H1 (cell line): ENCODE measurements around the gene VSIG10L2. TPM values are rescaled to one million over a fixed set of nuclear protein-coding genes. Genes with fewer than 3 reads are reported as not detected.

Source experiments
- CBX5 ChIP-seq: fragments of 300-800, 300-1000 bp; sonication (generic); IDR thresholded peaks from 2 replicates; pipeline ENCODE4 v1.7.1; 2016; ENCODE audit warnings: antibody characterized with exemption, low read length, low read depth
- RFX5 ChIP-seq: IDR thresholded peaks from 2 replicates; pipeline ENCODE4 v1.6.1; 2011; ENCODE audit warnings: low read depth, low read length, improper control_type of control experiment, borderline replicate concordance
- SIX5 ChIP-seq: IDR thresholded peaks from 2 replicates; pipeline ENCODE4 v1.6.1; 2011; ENCODE audit warnings: mild to moderate bottlenecking, low read depth, low read length
- TAF1 ChIP-seq: IDR thresholded peaks from 2 replicates; pipeline ENCODE4 v1.6.1; 2011; ENCODE audit warnings: mild to moderate bottlenecking, low read depth, low read length
- polyA plus RNA-seq, 7 experiments: library from polyadenylated mRNA; depleted of rRNA in 3 of 7; stranded (reverse) in 5 of 7; unstranded in 2 of 7; fragments of >200 nt in 5 of 7; fragments of 200-250 nt in 2 of 7; gene quantifications; 1 replicate in 5 of 7; 2 replicates in 1 of 7; 4 replicates in 1 of 7; pipeline versions ENCODE4 v1.2.1 to v1.2.3, GENCODE V29; 2011 to 2013; ENCODE audit warnings: missing spikeins in 2 of 7, mixed read lengths in 2 of 7
- total RNA-seq: library from RNA; stranded (reverse); fragmentation: NEBNext Ultra II Directional; extraction: Animal tissue kit (Norgen Biotek cat#: 25700); gene quantifications from 2 replicates; pipeline ENCODE4 v1.2.1, GENCODE V29; 2021
- TF ChIP-seq, protein P1 (sequence below): IDR thresholded peaks from 2 replicates; pipeline ENCODE4 v1.6.1; 2011; ENCODE audit warnings: low read depth, mild to moderate bottlenecking, low read length; ENCODE audit not compliant: insufficient read depth
- TF ChIP-seq, protein P2 (sequence below): fragments of 300-600 bp; sonication (generic); IDR thresholded peaks from 2 replicates; pipeline ENCODE4 v1.7.1; 2012; ENCODE audit warnings: low read length, moderate library complexity, mild to moderate bottlenecking, inconsistent platforms; ENCODE audit not compliant: insufficient replicate concordance

VSIG10L2 gene
- total and polyA plus RNA-seq, 2 of the 8 experiments (the other 6 are each of a cell fraction or from before 2014, with no cell fraction given), result not detected

DNA sequence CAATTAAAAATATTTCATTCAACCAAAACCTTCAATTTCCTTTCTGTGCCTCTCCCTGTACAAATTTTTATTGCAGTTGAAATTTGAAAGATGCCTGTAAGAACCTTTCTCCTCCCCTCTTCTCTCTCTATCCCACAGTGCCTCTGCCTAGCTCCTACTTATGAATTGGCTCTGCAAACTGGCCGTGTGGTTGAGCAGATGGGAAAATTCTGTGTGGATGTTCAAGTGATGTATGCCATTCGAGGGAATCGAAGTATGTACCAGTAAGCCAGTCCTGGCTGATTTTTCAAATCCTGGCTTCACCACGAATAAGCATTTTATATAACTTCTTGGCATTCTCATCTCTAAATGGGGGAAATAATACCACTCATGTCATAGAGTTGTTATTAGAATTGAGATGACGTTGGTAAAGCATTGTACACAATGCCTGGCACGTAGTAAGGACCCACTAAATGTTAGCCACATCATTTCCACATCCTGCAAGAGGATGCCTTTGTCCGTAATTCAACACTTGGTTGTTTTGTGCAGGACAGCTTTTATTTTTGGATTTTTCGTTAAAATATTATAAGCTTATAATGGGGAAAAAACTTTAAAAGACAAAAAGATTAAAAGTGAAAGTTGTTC lies 35.5 kb upstream of the VSIG10L2 start (continued):
- TF ChIP-seq SIX5, result no peak
- TF ChIP-seq RFX5, result no peak
- no peak for TF ChIP-seq CBX5
- TF ChIP-seq, protein P1, sequence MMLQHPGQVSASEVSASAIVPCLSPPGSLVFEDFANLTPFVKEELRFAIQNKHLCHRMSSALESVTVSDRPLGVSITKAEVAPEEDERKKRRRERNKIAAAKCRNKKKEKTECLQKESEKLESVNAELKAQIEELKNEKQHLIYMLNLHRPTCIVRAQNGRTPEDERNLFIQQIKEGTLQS, result no peak
- TF ChIP-seq, protein P2, sequence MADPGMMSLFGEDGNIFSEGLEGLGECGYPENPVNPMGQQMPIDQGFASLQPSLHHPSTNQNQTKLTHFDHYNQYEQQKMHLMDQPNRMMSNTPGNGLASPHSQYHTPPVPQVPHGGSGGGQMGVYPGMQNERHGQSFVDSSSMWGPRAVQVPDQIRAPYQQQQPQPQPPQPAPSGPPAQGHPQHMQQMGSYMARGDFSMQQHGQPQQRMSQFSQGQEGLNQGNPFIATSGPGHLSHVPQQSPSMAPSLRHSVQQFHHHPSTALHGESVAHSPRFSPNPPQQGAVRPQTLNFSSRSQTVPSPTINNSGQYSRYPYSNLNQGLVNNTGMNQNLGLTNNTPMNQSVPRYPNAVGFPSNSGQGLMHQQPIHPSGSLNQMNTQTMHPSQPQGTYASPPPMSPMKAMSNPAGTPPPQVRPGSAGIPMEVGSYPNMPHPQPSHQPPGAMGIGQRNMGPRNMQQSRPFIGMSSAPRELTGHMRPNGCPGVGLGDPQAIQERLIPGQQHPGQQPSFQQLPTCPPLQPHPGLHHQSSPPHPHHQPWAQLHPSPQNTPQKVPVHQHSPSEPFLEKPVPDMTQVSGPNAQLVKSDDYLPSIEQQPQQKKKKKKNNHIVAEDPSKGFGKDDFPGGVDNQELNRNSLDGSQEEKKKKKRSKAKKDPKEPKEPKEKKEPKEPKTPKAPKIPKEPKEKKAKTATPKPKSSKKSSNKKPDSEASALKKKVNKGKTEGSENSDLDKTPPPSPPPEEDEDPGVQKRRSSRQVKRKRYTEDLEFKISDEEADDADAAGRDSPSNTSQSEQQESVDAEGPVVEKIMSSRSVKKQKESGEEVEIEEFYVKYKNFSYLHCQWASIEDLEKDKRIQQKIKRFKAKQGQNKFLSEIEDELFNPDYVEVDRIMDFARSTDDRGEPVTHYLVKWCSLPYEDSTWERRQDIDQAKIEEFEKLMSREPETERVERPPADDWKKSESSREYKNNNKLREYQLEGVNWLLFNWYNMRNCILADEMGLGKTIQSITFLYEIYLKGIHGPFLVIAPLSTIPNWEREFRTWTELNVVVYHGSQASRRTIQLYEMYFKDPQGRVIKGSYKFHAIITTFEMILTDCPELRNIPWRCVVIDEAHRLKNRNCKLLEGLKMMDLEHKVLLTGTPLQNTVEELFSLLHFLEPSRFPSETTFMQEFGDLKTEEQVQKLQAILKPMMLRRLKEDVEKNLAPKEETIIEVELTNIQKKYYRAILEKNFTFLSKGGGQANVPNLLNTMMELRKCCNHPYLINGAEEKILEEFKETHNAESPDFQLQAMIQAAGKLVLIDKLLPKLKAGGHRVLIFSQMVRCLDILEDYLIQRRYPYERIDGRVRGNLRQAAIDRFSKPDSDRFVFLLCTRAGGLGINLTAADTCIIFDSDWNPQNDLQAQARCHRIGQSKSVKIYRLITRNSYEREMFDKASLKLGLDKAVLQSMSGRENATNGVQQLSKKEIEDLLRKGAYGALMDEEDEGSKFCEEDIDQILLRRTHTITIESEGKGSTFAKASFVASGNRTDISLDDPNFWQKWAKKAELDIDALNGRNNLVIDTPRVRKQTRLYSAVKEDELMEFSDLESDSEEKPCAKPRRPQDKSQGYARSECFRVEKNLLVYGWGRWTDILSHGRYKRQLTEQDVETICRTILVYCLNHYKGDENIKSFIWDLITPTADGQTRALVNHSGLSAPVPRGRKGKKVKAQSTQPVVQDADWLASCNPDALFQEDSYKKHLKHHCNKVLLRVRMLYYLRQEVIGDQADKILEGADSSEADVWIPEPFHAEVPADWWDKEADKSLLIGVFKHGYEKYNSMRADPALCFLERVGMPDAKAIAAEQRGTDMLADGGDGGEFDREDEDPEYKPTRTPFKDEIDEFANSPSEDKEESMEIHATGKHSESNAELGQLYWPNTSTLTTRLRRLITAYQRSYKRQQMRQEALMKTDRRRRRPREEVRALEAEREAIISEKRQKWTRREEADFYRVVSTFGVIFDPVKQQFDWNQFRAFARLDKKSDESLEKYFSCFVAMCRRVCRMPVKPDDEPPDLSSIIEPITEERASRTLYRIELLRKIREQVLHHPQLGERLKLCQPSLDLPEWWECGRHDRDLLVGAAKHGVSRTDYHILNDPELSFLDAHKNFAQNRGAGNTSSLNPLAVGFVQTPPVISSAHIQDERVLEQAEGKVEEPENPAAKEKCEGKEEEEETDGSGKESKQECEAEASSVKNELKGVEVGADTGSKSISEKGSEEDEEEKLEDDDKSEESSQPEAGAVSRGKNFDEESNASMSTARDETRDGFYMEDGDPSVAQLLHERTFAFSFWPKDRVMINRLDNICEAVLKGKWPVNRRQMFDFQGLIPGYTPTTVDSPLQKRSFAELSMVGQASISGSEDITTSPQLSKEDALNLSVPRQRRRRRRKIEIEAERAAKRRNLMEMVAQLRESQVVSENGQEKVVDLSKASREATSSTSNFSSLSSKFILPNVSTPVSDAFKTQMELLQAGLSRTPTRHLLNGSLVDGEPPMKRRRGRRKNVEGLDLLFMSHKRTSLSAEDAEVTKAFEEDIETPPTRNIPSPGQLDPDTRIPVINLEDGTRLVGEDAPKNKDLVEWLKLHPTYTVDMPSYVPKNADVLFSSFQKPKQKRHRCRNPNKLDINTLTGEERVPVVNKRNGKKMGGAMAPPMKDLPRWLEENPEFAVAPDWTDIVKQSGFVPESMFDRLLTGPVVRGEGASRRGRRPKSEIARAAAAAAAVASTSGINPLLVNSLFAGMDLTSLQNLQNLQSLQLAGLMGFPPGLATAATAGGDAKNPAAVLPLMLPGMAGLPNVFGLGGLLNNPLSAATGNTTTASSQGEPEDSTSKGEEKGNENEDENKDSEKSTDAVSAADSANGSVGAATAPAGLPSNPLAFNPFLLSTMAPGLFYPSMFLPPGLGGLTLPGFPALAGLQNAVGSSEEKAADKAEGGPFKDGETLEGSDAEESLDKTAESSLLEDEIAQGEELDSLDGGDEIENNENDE, result no peak
- no peak for TF ChIP-seq TAF1
